SK-N-SH (cell line): Measurements from ENCODE around the gene RAD51B.

ENCODE experiments used
- CHD2 ChIP-seq: fragments of 150-350 bp; IDR thresholded peaks from 2 replicates; pipeline ENCODE4 v1.6.1; 2018; ENCODE audit warnings: low read length; ENCODE audit not compliant: partially characterized antibody
- FOXM1 ChIP-seq: IDR thresholded peaks from 2 replicates; pipeline ENCODE4 v1.4.0; 2012; ENCODE audit warnings: low read depth, mild to moderate bottlenecking
- GABPA ChIP-seq: IDR thresholded peaks from 2 replicates; pipeline ENCODE4 v1.4.0; 2012; ENCODE audit warnings: low read depth, mild to moderate bottlenecking
- JUND ChIP-seq: IDR thresholded peaks from 2 replicates; pipeline ENCODE4 v1.4.0; 2012
- MEF2A ChIP-seq: IDR thresholded peaks from 2 replicates; pipeline ENCODE4 v1.4.0; 2012; ENCODE audit warnings: low read depth, borderline replicate concordance
- RAD21 ChIP-seq: IDR thresholded peaks from 2 replicates; pipeline ENCODE4 v1.6.1; 2012; ENCODE audit warnings: mild to moderate bottlenecking, low read length
- RCOR1 ChIP-seq: fragments of 150-350 bp; IDR thresholded peaks from 2 replicates; pipeline ENCODE4 v1.6.1; 2017; ENCODE audit warnings: antibody characterized with exemption, low read length
- SMC3 ChIP-seq: IDR thresholded peaks from 2 replicates; pipeline ENCODE4 v1.6.1; 2012; ENCODE audit warnings: low read depth, low read length, improper control_type of control experiment
- YY1 ChIP-seq: IDR thresholded peaks from 2 replicates; pipeline ENCODE4 v1.4.0; 2012; ENCODE audit warnings: low read depth, mild to moderate bottlenecking
- TF ChIP-seq, protein P1 (sequence below): fragments of 200-600 bp; sonication (generic); IDR thresholded peaks from 2 replicates; pipeline ENCODE4 v1.6.1; 2017; ENCODE audit warnings: antibody characterized with exemption, mild to moderate bottlenecking, moderate library complexity
- TF ChIP-seq, protein P2 (sequence below): IDR thresholded peaks from 2 replicates; pipeline ENCODE4 v1.4.0; 2012; ENCODE audit warnings: low read depth
- TF ChIP-seq, protein P3 (sequence below): IDR thresholded peaks from 2 replicates; pipeline ENCODE4 v1.6.1; 2012; ENCODE audit warnings: mild to moderate bottlenecking, low read depth, low read length, moderate library complexity

DNA sequence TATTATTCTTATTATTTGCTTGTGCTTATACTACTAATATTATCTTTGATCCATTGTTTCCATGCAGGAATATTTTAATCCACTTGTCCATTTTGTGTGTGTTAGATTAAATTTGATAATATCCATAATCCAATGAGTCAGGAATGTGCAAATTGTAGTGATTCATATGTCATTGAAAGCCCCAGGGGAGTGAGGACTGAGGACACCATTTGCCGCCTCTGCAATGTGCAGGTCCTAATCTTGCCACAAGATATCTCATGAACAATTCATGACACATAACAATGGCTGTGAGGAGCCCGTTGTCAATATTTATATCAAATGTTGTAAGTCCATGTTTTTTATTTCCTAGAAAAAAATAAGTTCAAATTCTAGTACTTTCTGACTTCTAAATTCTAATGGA lies 722.8 kb downstream of the RAD51B start:
- TF ChIP-seq, protein P1, sequence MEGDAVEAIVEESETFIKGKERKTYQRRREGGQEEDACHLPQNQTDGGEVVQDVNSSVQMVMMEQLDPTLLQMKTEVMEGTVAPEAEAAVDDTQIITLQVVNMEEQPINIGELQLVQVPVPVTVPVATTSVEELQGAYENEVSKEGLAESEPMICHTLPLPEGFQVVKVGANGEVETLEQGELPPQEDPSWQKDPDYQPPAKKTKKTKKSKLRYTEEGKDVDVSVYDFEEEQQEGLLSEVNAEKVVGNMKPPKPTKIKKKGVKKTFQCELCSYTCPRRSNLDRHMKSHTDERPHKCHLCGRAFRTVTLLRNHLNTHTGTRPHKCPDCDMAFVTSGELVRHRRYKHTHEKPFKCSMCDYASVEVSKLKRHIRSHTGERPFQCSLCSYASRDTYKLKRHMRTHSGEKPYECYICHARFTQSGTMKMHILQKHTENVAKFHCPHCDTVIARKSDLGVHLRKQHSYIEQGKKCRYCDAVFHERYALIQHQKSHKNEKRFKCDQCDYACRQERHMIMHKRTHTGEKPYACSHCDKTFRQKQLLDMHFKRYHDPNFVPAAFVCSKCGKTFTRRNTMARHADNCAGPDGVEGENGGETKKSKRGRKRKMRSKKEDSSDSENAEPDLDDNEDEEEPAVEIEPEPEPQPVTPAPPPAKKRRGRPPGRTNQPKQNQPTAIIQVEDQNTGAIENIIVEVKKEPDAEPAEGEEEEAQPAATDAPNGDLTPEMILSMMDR, result no peak
- no peak for TF ChIP-seq GABPA
- no peak for TF ChIP-seq SMC3
- TF ChIP-seq JUND, result no peak
- TF ChIP-seq, protein P2, sequence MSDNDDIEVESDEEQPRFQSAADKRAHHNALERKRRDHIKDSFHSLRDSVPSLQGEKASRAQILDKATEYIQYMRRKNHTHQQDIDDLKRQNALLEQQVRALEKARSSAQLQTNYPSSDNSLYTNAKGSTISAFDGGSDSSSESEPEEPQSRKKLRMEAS, result no peak
- no peak for TF ChIP-seq MEF2A
- TF ChIP-seq FOXM1, result no peak
- TF ChIP-seq, protein P3, sequence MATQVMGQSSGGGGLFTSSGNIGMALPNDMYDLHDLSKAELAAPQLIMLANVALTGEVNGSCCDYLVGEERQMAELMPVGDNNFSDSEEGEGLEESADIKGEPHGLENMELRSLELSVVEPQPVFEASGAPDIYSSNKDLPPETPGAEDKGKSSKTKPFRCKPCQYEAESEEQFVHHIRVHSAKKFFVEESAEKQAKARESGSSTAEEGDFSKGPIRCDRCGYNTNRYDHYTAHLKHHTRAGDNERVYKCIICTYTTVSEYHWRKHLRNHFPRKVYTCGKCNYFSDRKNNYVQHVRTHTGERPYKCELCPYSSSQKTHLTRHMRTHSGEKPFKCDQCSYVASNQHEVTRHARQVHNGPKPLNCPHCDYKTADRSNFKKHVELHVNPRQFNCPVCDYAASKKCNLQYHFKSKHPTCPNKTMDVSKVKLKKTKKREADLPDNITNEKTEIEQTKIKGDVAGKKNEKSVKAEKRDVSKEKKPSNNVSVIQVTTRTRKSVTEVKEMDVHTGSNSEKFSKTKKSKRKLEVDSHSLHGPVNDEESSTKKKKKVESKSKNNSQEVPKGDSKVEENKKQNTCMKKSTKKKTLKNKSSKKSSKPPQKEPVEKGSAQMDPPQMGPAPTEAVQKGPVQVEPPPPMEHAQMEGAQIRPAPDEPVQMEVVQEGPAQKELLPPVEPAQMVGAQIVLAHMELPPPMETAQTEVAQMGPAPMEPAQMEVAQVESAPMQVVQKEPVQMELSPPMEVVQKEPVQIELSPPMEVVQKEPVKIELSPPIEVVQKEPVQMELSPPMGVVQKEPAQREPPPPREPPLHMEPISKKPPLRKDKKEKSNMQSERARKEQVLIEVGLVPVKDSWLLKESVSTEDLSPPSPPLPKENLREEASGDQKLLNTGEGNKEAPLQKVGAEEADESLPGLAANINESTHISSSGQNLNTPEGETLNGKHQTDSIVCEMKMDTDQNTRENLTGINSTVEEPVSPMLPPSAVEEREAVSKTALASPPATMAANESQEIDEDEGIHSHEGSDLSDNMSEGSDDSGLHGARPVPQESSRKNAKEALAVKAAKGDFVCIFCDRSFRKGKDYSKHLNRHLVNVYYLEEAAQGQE, result no peak
- TF ChIP-seq RCOR1, result no peak
- no peak for TF ChIP-seq CHD2
- no peak for TF ChIP-seq YY1
- no peak for TF ChIP-seq RAD21
